Measurements from ENCODE around the gene BTBD10.

DNA sequence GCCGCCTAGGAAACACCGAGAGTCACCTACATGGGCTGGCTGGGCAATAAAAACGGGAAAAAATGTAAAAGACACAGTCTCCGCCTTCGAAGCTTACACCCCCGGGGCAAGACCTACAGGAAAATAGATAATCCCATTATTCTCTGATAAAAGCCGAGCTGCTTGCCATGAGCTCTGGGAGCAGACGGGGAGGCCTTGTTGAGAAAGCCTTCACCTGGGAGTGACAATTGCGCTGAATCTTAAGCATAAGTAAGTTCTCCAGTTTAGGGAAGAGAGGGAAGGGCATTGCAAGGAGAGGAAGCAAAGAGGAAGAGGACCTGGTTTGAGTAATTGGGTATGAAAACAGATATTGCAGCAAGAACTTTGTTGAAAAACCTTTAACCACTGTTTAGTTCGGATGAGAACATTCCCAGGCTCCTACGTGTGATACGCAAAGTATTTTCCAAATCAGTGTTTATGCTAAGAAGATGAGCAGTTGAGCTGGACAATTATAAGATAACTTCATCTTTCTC, 813 bp upstream of the BTBD10 start:
- no peak for TF ChIP-seq POLR2A (IDR thresholded peaks at IDR 0.05)
- no peak for TF ChIP-seq CTCF (IDR thresholded peaks at IDR 0.05)
